ENCODE data around the gene TRMT10A. TPM values are rescaled to one million over a fixed set of nuclear protein-coding genes. Genes with fewer than 3 reads are reported as not detected.

Gene TRMT10A
- total RNA-seq, 6 experiments from 2014 or later: 4.1 to 6.8 (median 5.2) TPM

GRCh38 chr4:99507349-99507748 lies 56.5 kb downstream of the TRMT10A start:
- H3K4me1 Mint-ChIP-seq (ENCODE audit: low read depth): no peaks in the 10 kb centered on the region
- H3K36me3 Mint-ChIP-seq (ENCODE audit: low read depth): no peaks in the 10 kb centered on the region
- no peak overlapping the region for H3K27ac Mint-ChIP-seq

GRCh38 chr4:99506781-99507180 lies 57.1 kb downstream of the TRMT10A start:
- DNase-seq: no peak
- no peaks in the 10 kb centered on the region for H3K9me3 Mint-ChIP-seq
- no peak overlapping the region for H3K27ac Mint-ChIP-seq

More at GRCh38 chr4:99507349-99507748, 56.5 kb downstream of the TRMT10A start:
- TF ChIP-seq CTCF (IDR thresholded peaks at IDR 0.05): no peak
- Mint-ChIP-seq H3K9me3 (no peaks in the 10 kb centered on the region), H3K27me3 (ENCODE audit: insufficient read depth) (peaks cover 2% of the 10 kb centered on the region), H3K4me3 (no peak overlapping the region)
- no peak for DNase-seq

GRCh38 chr4:99504804-99505502 lies 58.9 kb downstream of the TRMT10A start:
- no peak overlapping the region for H3K4me3 Mint-ChIP-seq
- H3K36me3 Mint-ChIP-seq (ENCODE audit: low read depth): no peaks in the 10 kb centered on the region
- TF ChIP-seq CTCF (IDR thresholded peaks at IDR 0.05): no peak
- no peak overlapping the region for H3K27ac Mint-ChIP-seq
- DNase-seq: no peak
- H3K4me1 Mint-ChIP-seq (ENCODE audit: low read depth): no peaks in the 10 kb centered on the region
- no peaks in the 10 kb centered on the region for H3K9me3 Mint-ChIP-seq
- no peaks in the 10 kb centered on the region; the same call in 1 of the 2 replicates for H3K27me3 Mint-ChIP-seq (ENCODE audit: insufficient read depth)

More at GRCh38 chr4:99506781-99507180, 57.1 kb downstream of the TRMT10A start:
- Mint-ChIP-seq H3K4me1 (ENCODE audit: low read depth) (no peaks in the 10 kb centered on the region), H3K4me3 (no peak overlapping the region), H3K36me3 (ENCODE audit: low read depth) (no peaks in the 10 kb centered on the region), H3K27me3 (ENCODE audit: insufficient read depth) (peaks cover 2% of the 10 kb centered on the region)
- TF ChIP-seq CTCF (IDR thresholded peaks at IDR 0.05): no peak

Other genes with a start within 250 kb of the TRMT10A start
- gene ADH1B, start 242.6 kb downstream of the TRMT10A start, total RNA-seq (2021; fragmentation: NEBNext Ultra II Directional; extraction: Animal tissue kit (Norgen Biotek cat#: 25700)): not detected
- not detected for gene ADH1C, start 211.3 kb downstream of the TRMT10A start, total RNA-seq (2021; fragmentation: NEBNext Ultra II Directional; extraction: Animal tissue kit (Norgen Biotek cat#: 25700))
- not detected for gene ADH7, start 128.7 kb downstream of the TRMT10A start, total RNA-seq (2021; fragmentation: NEBNext Ultra II Directional; extraction: Animal tissue kit (Norgen Biotek cat#: 25700))
- not detected for gene C4orf17, start 53.0 kb downstream of the TRMT10A start, total RNA-seq (2021; fragmentation: NEBNext Ultra II Directional; extraction: Animal tissue kit (Norgen Biotek cat#: 25700))
- gene MTTP, start 10.8 kb upstream of the TRMT10A start, total RNA-seq (2021; fragmentation: NEBNext Ultra II Directional; extraction: Animal tissue kit (Norgen Biotek cat#: 25700)): not detected
- under 1 TPM in 5 of 6 experiments, not detected in 1; 0.02 to 0.03 (median 0.02) TPM for gene C4orf54, start 93.8 kb upstream of the TRMT10A start, total RNA-seq (2021; fragmentation: NEBNext Ultra II Directional; extraction: Animal tissue kit (Norgen Biotek cat#: 25700))

Measured in HFFc6 (cell line).